T-helper 17 cell (primary cell): ENCODE measurements around the gene CKMT1B. TPM values are rescaled to one million over a fixed set of nuclear protein-coding genes. Genes with fewer than 3 reads are reported as not detected.
"Not testable (repeated sequence)": the region's sequence is repeated elsewhere in the genome, so short reads cannot be mapped to it uniquely, and the experiment has no call there.

Source experiments
- ATAC-seq: fragments of 150-1000 bp; cut with Tn5 transposase; 2 replicates; pipeline ENCODE4 v1.10.0; 2021; ENCODE audit warnings: mild to moderate bottlenecking, moderate library complexity
- DNase-seq, 3 donors: peaks; one replicate each; pipeline versions ENCODE4 v3.0.0 to v3.0.0-alpha.2; 2020 to 2021
- H3K9me3 ChIP-seq: one replicate; pipeline ENCODE4 v1.7.0; 2013; ENCODE audit warnings: low read length, mild to moderate bottlenecking; ENCODE audit not compliant: control insufficient read depth, poor library complexity, severe bottlenecking
- H3K27ac Mint-ChIP-seq: one replicate; pipeline ENCODE4 v1.8.0; 2022; ENCODE audit warnings: mild to moderate bottlenecking, moderate library complexity, mixed read lengths
- H3K27me3 Mint-ChIP-seq: one replicate; pipeline ENCODE4 v1.8.0; 2022; ENCODE audit warnings: mixed read lengths
- H3K36me3 Mint-ChIP-seq: one replicate; pipeline ENCODE4 v1.8.0; 2022; ENCODE audit warnings: low read depth, mixed read lengths
- H3K4me1 Mint-ChIP-seq: one replicate; pipeline ENCODE4 v1.8.0; 2022; ENCODE audit warnings: mild to moderate bottlenecking, mixed read lengths
- H3K4me3 Mint-ChIP-seq: one replicate; pipeline ENCODE4 v1.8.0; 2022; ENCODE audit warnings: mild to moderate bottlenecking, moderate library complexity, mixed read lengths
- total RNA-seq, 4 donors: library from RNA in 2 of 4; stranded (reverse) in 2 of 4; gene quantifications; one replicate each; pipeline ENCODE4 v1.2.3 and lab custom pipeline; 2022 to 2026

CKMT1B gene
- total RNA-seq, 2 donors from 2014 or later, result not detected

DNA sequence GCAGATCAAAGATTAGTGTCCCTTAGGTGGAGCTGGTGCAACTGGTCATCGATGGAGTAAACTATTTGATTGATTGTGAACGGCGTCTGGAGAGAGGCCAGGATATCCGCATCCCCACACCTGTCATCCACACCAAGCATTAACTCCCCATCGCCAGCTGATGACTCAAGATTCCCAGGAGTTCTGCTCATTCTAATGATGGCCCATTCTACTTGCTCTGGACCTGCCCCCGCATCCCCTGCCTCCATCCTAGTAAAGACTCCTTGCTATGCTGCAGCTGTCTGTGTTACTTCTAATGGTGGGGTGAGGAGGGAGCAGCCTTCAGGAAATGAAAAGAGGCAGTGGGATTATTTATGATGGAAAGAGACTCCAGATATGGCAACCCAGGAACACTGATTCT, 5.3 kb downstream of the CKMT1B start:
- H3K4me3 Mint-ChIP-seq, ATAC-seq, H3K4me1 Mint-ChIP-seq, H3K36me3 Mint-ChIP-seq, H3K27ac Mint-ChIP-seq, DNase-seq, H3K9me3 ChIP-seq: not testable (repeated sequence)
- peaks cover 45% of the 10 kb centered on the region for H3K27me3 Mint-ChIP-seq

DNA sequence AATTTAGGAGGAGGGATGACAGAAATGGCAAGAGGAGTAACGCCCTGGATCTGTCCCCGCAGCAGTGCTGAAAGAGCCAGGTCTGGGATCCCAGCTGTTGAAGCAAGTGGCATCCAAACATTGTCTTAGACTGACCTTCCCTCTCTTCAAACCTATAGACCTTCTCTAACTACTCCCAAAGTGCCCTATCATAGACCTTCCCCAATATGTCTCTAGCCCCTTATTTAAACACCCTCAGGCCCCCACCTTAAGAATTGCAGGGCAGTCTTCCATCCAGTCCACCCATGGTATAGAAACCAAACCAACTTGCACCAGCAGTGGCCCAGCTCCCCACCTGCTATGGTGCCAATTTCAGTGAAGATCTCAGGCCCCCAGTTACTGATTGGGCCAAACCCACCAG, 6.4 kb downstream of the CKMT1B start:
- not testable (repeated sequence) for DNase-seq, H3K4me1 Mint-ChIP-seq, H3K9me3 ChIP-seq, H3K36me3 Mint-ChIP-seq, H3K27ac Mint-ChIP-seq, ATAC-seq, H3K4me3 Mint-ChIP-seq
- peaks cover 52% of the 10 kb centered on the region for H3K27me3 Mint-ChIP-seq

DNA sequence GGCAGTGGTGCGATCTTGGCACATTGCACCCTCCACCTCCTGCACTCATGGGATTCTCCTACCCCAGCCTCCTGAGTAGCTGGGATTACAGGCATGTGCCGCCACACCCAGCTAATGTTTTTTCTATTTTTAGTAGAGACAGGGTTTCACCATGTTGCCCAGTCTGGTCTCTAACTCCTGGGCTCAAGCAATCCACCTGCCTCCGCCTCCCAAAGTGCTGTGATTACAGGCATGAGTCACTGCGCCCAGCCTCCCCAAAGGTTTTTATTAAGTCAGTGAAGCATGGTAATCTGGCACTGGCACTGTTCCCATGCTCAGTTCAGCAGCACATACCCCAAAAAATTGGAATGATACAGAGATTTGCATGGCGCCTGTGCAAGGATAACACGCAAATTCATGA, 8.4 kb downstream of the CKMT1B start:
- H3K36me3 Mint-ChIP-seq, H3K27ac Mint-ChIP-seq, H3K4me3 Mint-ChIP-seq, H3K9me3 ChIP-seq, H3K4me1 Mint-ChIP-seq, DNase-seq, ATAC-seq: not testable (repeated sequence)
- H3K27me3 Mint-ChIP-seq, result peaks cover 44% of the 10 kb centered on the region

DNA sequence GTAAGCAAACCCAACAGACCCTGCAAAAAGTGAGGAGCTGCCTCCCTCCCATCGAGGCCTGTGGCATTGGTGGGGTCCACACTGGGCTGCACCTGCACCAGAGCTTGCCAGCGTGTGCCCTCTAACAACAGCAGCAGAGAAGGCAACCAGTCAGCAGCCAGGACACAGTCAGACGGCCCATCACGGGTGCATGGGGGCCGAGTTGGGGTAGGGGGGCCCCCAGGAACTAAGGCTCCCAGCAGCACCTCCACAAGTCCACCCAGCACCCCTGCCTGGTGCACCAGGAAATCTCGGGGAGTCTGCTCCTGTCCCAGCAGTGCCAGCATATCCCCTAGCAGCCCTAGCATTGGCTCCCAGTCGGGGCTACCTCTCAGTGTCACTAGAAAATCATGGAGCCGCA, 23.9 kb downstream of the CKMT1B start:
- not testable (repeated sequence) for DNase-seq, ATAC-seq, H3K27ac Mint-ChIP-seq, H3K4me3 Mint-ChIP-seq, H3K9me3 ChIP-seq, H3K4me1 Mint-ChIP-seq, H3K36me3 Mint-ChIP-seq
- peaks cover 15% of the 10 kb centered on the region for H3K27me3 Mint-ChIP-seq

DNA sequence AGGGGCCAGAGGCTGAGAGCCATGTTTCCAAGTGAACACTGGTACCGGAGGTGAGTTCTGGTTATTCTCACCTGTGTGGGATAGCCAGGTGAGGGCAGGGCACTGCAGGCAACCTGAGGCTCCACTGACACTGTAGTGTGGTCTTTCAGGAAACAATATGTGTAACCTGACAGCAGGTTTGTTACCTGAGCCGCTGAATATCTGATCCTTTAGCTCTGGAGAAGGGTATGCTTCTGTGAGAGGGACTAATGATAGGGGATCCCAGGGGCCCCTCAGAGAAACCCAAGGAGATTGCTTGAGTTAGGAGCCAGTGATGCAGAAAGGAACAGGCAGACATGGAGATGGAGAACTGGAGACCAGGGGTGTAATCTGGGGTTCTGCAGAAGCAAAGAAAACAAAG, 24.9 kb downstream of the CKMT1B start, which contains the start of gene STRC:
Gene STRC (minus strand): TSS at position 101 of the 400 bp plus-strand sequence. CDS start 78 bp downstream, at position 23.
- not testable (repeated sequence) for ATAC-seq, H3K4me1 Mint-ChIP-seq, H3K27ac Mint-ChIP-seq, H3K36me3 Mint-ChIP-seq, H3K4me3 Mint-ChIP-seq, DNase-seq, H3K9me3 ChIP-seq
- H3K27me3 Mint-ChIP-seq, result peaks cover 15% of the 10 kb centered on the region

DNA sequence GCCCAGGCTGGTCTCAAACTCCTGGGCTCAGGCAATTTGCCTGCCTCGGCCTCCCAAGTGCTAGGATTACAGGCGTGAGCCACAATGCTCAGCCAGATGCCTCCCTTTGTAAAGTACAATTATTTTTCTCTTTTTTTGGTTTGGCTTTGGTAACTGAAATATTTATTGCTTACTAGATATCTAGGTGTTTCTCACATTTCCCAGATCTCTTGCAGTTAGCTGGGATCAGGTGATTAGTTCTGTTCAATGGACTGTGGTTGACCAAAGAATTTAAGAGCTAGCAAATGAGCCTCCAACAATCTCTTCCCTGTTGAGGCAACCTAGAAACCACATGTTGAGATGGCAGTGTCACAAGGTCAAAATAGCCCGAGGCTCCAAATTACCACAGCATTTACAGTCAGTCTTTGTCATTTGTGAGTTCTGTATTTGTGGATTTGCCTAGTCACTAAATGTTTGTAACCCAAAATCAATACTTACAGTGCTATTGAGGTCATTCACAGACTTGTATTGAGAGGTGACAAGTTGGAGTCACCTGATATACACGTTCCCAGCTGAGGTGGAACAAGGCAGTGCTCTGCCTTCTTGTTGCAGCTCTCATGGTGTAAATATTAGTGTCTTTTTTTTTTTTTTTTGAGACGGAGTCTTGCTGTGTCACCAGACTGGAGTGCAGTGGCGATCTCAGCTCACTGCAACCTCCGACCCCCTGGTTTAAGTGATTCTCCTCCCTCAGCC, 28.4 kb downstream of the CKMT1B start:
- not testable (repeated sequence) for H3K4me3 Mint-ChIP-seq, H3K36me3 Mint-ChIP-seq, H3K27ac Mint-ChIP-seq, DNase-seq, H3K9me3 ChIP-seq, H3K4me1 Mint-ChIP-seq, ATAC-seq
- H3K27me3 Mint-ChIP-seq, result peaks cover 25% of the 10 kb centered on the region

DNA sequence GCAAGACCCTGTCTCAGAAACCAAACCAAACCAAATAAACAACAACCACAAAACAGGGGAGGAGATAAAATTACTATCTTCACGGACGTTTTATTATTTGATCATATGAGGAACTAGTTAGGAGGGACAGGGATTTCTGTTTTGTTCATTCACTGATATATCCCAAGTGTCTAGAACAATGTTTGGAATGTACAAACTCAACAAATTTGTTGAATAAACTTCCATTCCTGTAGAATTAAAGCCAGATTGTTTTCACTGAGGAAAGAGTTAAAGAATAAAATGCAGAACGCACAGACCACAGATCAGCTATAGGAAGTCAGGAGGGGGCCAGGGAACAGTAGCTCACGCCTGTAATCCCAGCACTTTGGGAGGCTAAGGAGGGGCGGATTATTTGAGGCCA, 31.3 kb downstream of the CKMT1B start:
- no peaks in the 10 kb centered on the region for H3K9me3 ChIP-seq
- H3K4me1 Mint-ChIP-seq, result peaks cover 2% of the 10 kb centered on the region
- H3K36me3 Mint-ChIP-seq, result peaks cover 3% of the 10 kb centered on the region
- H3K4me3 Mint-ChIP-seq, result no peak overlapping the region
- ATAC-seq, result no peak
- no peak overlapping the region for H3K27ac Mint-ChIP-seq
- H3K27me3 Mint-ChIP-seq, result peaks cover 14% of the 10 kb centered on the region
- no peak for DNase-seq

DNA sequence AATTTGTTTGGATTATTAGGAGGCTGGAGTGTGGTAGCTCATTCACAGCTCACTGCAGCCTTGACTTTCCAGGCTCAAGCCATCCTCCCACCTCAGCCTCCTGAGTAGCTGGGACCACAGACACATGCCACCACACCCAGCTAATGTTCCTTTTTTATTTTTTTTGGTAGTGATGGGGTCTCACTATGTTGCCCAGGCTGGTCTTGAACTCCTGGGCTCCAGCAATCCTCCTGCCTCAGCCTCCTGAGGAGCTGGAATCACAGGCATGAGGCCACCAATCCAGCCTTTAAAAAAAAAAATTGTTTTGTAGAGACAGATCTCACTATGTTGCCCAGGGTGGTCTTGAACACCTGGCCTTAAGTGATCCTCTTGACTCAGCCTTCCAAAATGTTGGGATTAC, 33.1 kb downstream of the CKMT1B start:
- H3K27me3 Mint-ChIP-seq, result peaks cover 10% of the 10 kb centered on the region
- H3K9me3 ChIP-seq, ATAC-seq, H3K4me1 Mint-ChIP-seq, H3K27ac Mint-ChIP-seq, H3K36me3 Mint-ChIP-seq, DNase-seq, H3K4me3 Mint-ChIP-seq: not testable (repeated sequence)

DNA sequence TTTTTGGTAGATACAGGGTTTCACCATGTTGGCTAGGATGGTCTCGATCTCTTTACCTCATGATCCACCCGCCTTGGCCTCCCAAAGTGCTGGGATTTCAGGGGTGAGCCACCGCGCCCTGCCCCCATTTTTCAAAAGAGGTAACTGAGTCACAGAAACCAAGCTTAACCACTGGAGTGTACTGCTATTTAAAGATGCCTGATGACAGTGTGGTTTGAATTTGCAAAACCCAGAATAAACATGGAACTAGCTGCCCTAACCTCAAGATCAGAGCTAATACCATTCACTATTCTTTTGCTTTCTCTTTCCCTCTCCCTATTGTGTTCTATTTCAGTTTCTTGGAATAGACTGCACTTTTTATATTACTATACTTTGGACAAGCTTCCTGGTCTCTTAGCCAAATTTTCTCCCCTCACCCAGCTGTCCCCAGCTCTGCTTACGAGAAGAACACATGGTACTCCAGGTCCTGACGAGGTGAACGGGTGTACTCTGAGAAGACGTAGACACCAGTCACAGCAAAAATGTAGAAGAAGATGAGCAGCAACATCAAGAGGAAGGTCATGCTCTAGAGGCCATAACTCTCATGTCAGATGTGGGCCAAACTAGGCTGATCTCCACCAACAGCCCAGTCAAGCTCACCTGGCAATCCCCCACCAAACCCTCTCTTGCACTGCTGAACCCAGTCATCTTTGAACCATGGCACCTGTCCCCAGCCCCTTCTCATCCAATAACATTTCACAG, 44.8 kb downstream of the CKMT1B start:
- not testable (repeated sequence) for H3K36me3 Mint-ChIP-seq, H3K4me1 Mint-ChIP-seq
- H3K27ac Mint-ChIP-seq, result peak overlapping the region; percentile 27

More for the DNA sequence above, 44.8 kb downstream of the CKMT1B start:
- H3K9me3 ChIP-seq, H3K4me3 Mint-ChIP-seq, DNase-seq, ATAC-seq, H3K27me3 Mint-ChIP-seq: not testable (repeated sequence)

Other genes starting within 250 kb of the CKMT1B start
- gene ZSCAN29, start 223.0 kb upstream of the CKMT1B start, total RNA-seq, result 10 to 100 TPM; 12.5 to 15.9 TPM
- 10 to 100 TPM; 11.0 to 13.1 TPM for gene TUBGCP4, start 222.9 kb upstream of the CKMT1B start, total RNA-seq
- 10 to 100 TPM; 48.0 to 51.6 TPM for gene TP53BP1, start 100.9 kb upstream of the CKMT1B start, total RNA-seq
- 10 to 100 TPM in 1 of 2 donors, 1 to 10 TPM in 1; 5.3 to 16.0 TPM for gene MAP1A, start 76.4 kb upstream of the CKMT1B start, total RNA-seq
- 10 to 100 TPM; 25.6 to 35.5 TPM for gene PPIP5K1, start 3.8 kb upstream of the CKMT1B start, total RNA-seq
- gene STRC, start 24.8 kb downstream of the CKMT1B start, total RNA-seq, result 1 to 10 TPM; 1.8 TPM
- gene CATSPER2, start 54.8 kb downstream of the CKMT1B start, total RNA-seq, result 1 to 10 TPM; 5.4 to 7.8 TPM
- gene CKMT1A, start 99.8 kb downstream of the CKMT1B start, total RNA-seq, result not detected
- 100 to 1,000 TPM; 168 to 170 TPM for gene PDIA3, start 152.4 kb downstream of the CKMT1B start, total RNA-seq
- gene ELL3, start 182.9 kb downstream of the CKMT1B start, total RNA-seq, result under 1 TPM; 0.63 to 0.97 TPM
- 100 to 1,000 TPM; 424 to 465 TPM for gene SERF2, start 198.3 kb downstream of the CKMT1B start, total RNA-seq
- gene SERINC4, start 206.2 kb downstream of the CKMT1B start, total RNA-seq, result under 1 TPM in 1 of 2 donors, not detected in 1; 0.32 TPM
- gene HYPK, start 206.6 kb downstream of the CKMT1B start, total RNA-seq, result 10 to 100 TPM; 15.7 to 22.8 TPM
- gene MFAP1, start 230.7 kb downstream of the CKMT1B start, total RNA-seq, result 10 to 100 TPM in 1 of 2 donors, 1 to 10 TPM in 1; 8.9 to 12.1 TPM
- gene WDR76, start 233.0 kb downstream of the CKMT1B start, total RNA-seq, result 10 to 100 TPM; 10.5 to 11.9 TPM